ENCODE results near the gene GRID1.
"Not testable (repeated sequence)": the region's sequence is repeated elsewhere in the genome, so short reads cannot be mapped to it uniquely, and the experiment has no call there.

GRID1 gene

GRCh38 chr10:86033581-86033980 is 333.0 kb downstream of the GRID1 start:
- no peak for DNase-seq (ENCODE audit: low spot score)

DNA sequence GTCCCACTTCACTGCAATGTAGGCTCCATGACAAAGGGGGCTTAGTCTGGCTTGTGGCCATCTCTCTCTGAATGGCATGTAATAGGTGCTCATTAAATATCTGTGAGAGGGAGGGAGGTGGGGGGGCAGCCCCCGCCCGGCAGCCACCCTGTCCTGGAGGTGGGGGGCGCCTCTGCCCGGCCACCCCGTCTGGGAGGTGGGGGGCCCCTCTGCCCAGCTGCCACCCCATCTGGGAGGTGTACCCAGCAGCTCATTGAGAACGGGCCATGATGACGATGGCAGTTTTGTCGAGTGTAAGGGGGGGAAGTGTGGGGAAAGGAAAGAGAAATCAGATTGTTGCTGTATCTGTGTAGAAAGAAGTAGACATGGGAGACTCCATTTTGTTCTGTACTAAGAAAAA is 334.5 kb downstream of the GRID1 start:
- DNase-seq (ENCODE audit: low spot score), result not testable (repeated sequence)

DNA sequence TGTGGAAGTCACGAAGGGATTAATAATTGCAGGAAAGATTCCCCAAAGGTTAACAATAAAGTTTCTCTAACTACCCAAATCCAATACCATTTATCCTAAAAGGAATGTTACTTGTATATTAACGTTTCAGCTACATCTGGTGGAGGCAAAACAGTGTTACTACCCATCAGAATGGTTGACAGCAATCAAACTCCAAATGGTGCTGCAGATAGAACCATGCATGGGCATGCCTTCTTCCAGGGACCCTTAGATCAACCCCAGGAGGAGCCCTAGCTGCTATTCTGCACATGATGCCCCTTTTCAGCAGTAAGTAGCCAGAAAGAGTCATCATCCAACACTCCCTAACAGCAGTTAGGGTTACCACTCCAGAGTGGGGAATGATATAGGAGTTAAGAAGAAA is 336.3 kb downstream of the GRID1 start:
- DNase-seq (ENCODE audit: low spot score), result no peak

- DNase-seq (ENCODE audit: low spot score), result no peak
Observed at GRCh38 chr10:86027346-86027745, 339.2 kb downstream of the GRID1 start.

- DNase-seq (ENCODE audit: low spot score), result no peak
Observed at GRCh38 chr10:86025509-86025908, 341.1 kb downstream of the GRID1 start.

- peak; percentile 44 for DNase-seq (ENCODE audit: low spot score)
Observed at GRCh38 chr10:86024281-86025041, 342.1 kb downstream of the GRID1 start.

DNA sequence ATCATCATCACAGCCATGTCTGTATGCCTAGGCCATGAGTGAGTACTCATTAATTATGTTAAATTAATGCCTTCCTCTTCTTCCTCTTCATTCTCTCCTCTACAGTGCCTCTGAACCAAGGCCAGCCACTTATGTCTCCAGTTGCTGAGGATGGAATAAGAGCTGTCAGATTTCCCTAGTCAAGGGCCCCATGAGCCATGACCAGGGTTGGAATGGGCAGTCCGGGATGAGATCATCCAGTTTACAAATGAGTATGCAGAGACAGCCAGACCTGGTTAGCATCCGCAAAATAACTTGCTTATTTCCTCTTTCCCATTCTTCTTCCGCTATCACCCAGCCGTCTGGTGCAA is 342.7 kb downstream of the GRID1 start:
- no peak for DNase-seq (ENCODE audit: low spot score)

GRCh38 chr10:86023336-86023735 is 343.3 kb downstream of the GRID1 start:
- DNase-seq (ENCODE audit: low spot score), result no peak

DNA sequence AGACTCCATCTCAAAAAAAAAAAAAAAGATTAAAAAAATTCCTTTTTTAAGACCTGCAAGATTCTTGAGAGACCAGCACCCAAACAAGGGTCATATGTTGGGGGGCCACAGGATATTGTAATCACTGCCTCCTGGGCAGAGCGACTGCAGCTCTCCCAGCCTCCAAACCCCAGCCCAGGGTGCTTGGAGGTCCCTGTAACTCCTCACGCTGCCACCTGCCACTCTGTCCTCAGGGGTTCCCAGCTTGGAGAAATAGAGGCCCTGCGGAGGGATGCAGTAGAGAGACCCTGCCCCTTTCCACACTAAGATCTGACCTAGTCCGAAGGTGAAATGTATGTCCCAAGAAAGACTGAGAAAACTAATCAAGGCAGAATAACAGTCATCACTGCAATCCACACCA is 343.7 kb downstream of the GRID1 start:
- no peak for DNase-seq (ENCODE audit: low spot score)

DNA sequence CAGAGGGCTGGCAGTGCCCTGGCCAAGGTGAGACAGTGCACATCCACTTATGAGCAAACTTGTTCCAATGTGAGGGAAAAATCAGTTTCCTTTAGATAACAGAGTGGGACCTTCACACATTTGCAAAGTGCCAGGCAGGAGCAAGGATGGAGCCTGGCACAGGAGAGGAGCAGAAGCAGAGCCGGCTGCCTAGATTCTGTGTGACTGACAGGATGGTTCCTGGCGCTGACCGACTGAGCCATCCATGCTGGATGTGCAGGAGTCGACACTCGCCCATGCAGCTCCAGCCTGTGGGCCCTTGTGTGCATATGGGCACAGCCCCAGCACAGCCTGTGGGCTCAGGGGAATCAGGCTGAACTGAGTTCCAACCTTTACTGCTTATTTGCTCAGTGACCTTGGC is 346.5 kb downstream of the GRID1 start:
- no peak for DNase-seq (ENCODE audit: low spot score)

DNA sequence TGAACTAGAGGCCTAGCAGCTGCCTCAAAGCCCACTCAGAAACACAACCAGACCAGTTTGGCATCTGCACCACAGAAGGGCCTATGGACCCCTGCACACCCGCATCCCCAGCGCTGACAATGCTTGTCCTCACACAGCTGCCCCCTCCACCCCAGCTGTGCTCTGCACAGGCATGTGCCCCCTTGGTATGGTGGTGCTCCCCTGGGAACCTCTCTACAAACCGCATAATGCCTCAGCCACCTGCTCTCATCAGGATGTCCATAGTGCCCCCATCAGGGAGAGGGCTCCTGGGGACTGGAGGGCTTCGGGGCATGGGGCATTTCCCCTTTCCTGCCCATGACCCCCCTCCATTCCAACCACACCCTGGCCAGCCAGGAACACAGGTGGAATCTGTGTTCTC is 347.5 kb downstream of the GRID1 start:
- DNase-seq (ENCODE audit: low spot score), result no peak

- DNase-seq (ENCODE audit: low spot score), result no peak
Observed at GRCh38 chr10:86018735-86019058, 347.9 kb downstream of the GRID1 start.

DNA sequence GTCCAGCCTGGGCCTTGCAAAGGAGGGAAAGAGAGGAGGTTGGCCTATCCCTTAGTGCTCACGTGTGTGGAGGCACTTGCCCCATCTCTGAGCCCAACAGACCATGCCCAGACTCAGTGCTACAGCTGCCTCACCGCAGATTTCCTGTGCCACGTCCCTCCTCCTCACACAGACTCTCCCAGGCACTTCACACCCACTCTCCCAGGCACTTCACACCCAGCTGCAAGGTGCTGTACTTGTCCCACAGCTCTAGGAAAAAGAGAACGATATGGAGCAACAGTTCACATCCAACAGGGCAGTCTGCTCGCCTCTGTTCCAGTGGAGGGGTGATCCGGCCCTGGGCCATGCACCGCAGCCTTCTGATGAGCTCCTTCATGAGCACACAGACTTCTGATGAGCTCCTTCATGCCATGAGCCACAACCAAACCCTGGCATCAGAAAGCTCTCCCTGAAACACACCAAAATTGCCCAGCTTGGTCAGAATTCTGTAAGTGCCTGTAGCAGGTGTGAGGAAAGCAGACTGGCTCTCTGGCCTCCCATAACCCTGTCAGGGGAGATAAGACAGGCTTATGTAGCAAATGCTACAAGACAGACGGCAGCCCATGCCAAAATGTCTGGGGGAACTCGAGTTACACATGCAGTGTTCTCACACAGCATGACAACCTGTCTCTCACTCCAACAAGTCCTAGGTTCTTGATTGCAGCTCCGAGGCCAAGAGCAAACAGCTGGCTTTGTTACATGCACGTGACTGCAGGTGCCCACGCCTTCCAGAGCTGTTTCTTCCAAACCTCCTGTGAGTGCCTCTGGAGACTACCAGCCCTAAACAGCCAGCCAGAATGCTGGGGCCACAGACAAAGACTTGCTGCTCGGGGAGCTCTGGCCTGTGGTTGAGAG is 348.5 kb downstream of the GRID1 start:
- peak; percentile 53 for DNase-seq (ENCODE audit: low spot score)

DNA sequence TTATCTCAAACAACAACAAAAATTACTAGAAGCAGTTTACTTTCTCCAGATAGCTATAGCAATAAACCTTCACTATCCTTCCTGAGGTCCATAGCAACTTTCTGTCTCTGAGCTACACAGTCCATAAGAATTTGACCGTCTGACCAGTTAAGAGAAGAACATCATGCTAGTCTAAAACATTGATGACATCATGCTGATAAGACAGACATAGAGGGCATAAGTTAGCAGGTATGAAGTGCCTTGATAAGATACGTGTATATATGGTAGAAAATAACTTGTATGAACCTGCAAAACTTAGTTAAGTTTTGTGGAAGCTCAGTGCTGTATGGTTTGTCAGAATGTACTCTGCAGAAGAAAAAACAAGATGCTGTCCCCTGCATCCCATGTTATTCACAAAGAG is 353.0 kb downstream of the GRID1 start:
- no peak for DNase-seq (ENCODE audit: low spot score)

DNA sequence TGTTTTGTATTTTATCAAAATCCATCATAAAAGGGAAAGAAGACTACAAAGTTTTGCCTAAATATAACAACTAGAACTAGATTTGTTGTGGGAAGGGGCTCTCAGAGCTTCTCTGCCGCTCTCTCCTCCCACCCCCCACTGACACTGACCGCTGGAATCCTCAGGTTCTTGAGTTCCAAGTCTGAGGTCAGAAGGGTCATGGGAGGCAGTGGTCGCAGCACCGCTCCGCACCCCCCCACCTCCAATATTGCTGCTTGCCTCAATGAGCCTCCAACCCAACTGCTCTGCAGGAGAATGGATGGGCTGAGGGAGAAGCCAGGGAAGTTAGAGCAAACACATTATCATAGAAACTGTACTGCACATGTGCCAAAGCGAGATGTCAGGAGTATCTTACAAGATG is 359.4 kb downstream of the GRID1 start:
- no peak for DNase-seq (ENCODE audit: low spot score)

DNA sequence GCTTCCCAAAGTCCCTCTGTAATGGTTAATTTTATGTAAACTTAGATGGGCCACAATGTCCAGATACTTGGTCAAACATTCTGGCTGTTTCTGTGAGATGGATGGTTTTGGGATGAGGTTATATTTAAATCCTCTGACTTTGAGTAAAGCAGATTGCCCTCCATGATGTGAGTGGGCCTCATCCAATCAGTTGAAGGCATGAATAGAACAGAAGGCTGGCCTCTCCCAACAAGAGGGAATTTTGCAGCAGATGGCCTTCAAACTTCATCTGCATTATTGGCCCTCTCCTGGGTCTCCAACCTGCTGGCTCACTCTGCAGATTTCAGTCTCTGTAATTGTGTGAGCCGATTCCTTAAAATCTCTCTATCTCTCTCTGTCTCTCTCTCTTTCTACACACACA is 362.3 kb downstream of the GRID1 start:
- no peak for DNase-seq (ENCODE audit: low spot score)

- no peak for DNase-seq (ENCODE audit: low spot score)
Observed at GRCh38 chr10:86003201-86003621, 363.4 kb downstream of the GRID1 start.

DNA sequence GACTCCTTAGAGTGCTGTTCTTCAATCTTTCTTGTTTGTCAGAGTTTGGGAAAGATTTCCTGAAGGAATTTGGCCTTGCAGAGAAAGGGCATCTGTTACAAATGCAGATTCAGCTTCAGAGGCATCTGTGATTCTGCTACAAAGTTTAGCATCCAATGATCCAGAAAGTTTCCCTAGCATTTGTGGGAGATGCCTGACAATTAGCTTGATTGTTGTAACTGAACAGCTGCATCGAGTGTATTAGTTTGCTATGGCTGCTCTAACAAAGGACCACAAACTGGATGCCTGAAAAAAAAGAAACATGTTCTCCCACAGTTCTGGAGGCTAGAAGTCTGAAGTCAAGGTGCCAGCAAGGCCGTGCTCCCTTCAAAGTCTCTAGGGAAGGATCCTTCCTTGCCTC is 365.1 kb downstream of the GRID1 start:
- DNase-seq (ENCODE audit: low spot score), result peak; percentile 54

DNA sequence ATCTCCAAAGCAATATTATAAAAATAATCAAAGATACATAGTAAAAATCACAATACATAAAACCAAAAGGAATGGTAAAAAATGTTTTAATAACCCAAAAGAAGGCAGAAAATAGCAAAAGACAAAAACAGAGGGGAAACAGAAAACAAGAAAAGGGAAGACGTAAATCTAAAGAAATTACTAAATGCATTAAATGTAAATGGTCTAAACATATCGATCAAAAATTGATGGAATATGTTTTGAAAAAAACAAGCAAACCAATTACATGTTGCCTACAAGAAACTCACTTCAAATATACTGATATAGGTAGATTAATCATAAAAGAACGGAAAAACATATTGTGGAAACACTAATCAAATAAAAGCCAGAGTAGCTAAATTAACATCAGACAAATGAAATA is 369.1 kb downstream of the GRID1 start:
- DNase-seq (ENCODE audit: low spot score), result no peak

GRCh38 chr10:85995791-85996190 is 370.8 kb downstream of the GRID1 start:
- DNase-seq (ENCODE audit: low spot score), result peak; percentile 42

GRCh38 chr10:85993840-85994507 is 372.6 kb downstream of the GRID1 start:
- DNase-seq (ENCODE audit: low spot score), result no peak

DNA sequence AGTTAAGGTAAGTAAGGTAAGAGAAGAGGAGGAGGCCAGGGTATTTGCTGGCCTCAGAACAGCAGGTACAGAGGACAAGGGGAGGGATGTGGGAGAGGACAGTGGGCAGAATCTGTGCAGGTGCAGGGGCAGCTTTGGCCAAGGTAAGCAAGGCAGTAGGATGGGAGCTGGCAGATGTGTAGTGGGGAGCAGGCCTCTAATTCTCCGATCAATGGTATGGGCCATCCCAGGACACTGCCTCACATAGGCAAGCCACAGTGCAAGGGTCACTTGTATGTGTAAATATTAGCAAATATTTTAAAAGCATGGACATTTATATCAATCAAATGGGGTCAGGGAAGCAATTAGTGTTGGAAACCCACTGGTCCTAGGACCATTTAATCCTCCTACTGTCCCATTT is 373.5 kb downstream of the GRID1 start:
- DNase-seq (ENCODE audit: low spot score), result no peak

DNA sequence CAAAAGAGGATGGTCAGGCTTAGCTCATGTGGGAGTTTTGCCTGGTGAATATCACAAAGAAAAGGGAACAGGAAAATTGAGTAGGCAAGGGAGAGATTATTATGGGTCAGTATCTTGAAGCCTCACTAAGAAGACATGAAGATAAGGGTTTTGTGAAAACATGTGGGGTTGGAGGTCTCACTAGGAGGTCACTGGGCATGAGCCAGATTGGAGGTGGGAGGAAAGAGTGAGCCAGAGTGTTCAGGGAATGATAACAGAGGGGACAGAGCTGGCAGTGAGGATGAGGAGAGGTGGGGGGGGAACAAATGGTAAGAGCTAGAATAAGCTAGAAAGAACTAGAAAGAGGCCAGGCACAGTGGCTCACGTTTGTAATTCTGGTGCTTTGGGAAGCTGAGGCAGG is 374.3 kb downstream of the GRID1 start:
- DNase-seq (ENCODE audit: low spot score), result no peak

Measured in putamen (tissue), 1 donor.